HCT116 (cell line): ENCODE data around the gene AK3. TPM values are rescaled to one million over a fixed set of nuclear protein-coding genes. Genes with fewer than 3 reads are reported as not detected.
A peak's percentile ranks its signal among the peaks of the same experiment; 100 is the strongest.

ENCODE experiments used
- ATAC-seq: fragments of 200-7000 bp; cut with Tn5 transposase; 2 replicates; pipeline ENCODE4 v1.9.1; 2020; ENCODE audit warnings: mild to moderate bottlenecking, moderate library complexity
- BruUV-seq: library from RNA; stranded (reverse); fragments of 400-500 nt; replicated peaks from 2 replicates; lab custom pipeline; 2021; lab: Mats Ljungman, UMichigan
- CTCF ChIA-PET: fragments of 300-600 bp; sonication (Branson Sonifier 250); formaldehyde crosslinking; loops from one replicate; lab custom pipeline; 2021; ENCODE audit warnings: antibody characterized with exemption; lab: Charles Lee
- POLR2A ChIA-PET: fragments of 300-600, 350-600 bp; sonication (Branson Sonifier 250); formaldehyde crosslinking; loops from one replicate; lab custom pipeline; 2021; ENCODE audit warnings: antibody characterized with exemption; lab: Charles Lee
- RAD21 ChIA-PET, 2 experiments: fragments of 300-600 bp; sonication (Branson Sonifier 250); formaldehyde crosslinking; loops; one replicate each; lab custom pipeline; 2023; ENCODE audit warnings: low total read pairs in 2 of 2; ENCODE audit not compliant: uncharacterized antibody in 2 of 2, unreplicated experiment in 2 of 2, low non-redundant PET in 1 of 2; lab: Charles Lee
- DNase-seq: peaks from one replicate; pipeline ENCODE4 v3.0.0-alpha.2; 2010; ENCODE audit warnings: low read depth, low spot score
- H2AFZ ChIP-seq: fragments of 200-600 bp; shearing (Covaris generic), sonication (generic); 2 replicates; pipeline ENCODE4 v1.6.1; 2017; ENCODE audit warnings: low read depth, mixed run types, mixed read lengths, antibody characterized with exemption, low read length; ENCODE audit not compliant: poor library complexity, severe bottlenecking
- H3K27ac ChIP-seq: 2 replicates; pipeline ENCODE4 v1.5.1; 2012; ENCODE audit warnings: low read depth, low read length
- H3K27me3 ChIP-seq: fragments of 200-600 bp; sonication (generic); 2 replicates; pipeline ENCODE4 v1.6.1; 2016; ENCODE audit warnings: mixed run types, low read length, mixed read lengths; ENCODE audit not compliant: insufficient read depth
- H3K36me3 ChIP-seq, 2 experiments: fragments of 200-500 bp in 1 of 2; fragments of 200-600 bp in 1 of 2; sonication (Bioruptor generic) in 1 of 2; sonication (generic) in 1 of 2; 2 replicates each; pipeline versions ENCODE4 v1.5.1 to v1.6.1; 2014 to 2016; ENCODE audit warnings: low read length in 2 of 2, inconsistent platforms in 1 of 2, mixed read lengths in 1 of 2, mixed run types in 1 of 2; ENCODE audit not compliant: insufficient read depth in 2 of 2, control insufficient read depth in 1 of 2
- H3K4me1 ChIP-seq, 2 experiments: fragments of 200-600 bp in 1 of 2; sonication (generic) in 1 of 2; 2 replicates each; pipeline versions ENCODE4 v1.5.1 to v1.6.1; 2012 to 2017; ENCODE audit warnings: low read length in 2 of 2, inconsistent platforms in 1 of 2, mild to moderate bottlenecking in 1 of 2, mixed read lengths in 1 of 2, mixed run types in 1 of 2, moderate library complexity in 1 of 2; ENCODE audit not compliant: insufficient read depth in 2 of 2, control insufficient read depth in 1 of 2
- H3K4me2 ChIP-seq: fragments of 200-600 bp; sonication (generic); 2 replicates; pipeline ENCODE4 v1.6.1; 2017; ENCODE audit warnings: mixed run types, low read length, mixed read lengths
- H3K4me3 ChIP-seq, 2 experiments: fragments of 200-600 bp in 1 of 2; sonication (generic) in 1 of 2; replicated peaks in 1 of 2; 2 replicates each; pipeline ENCODE4 v1.5.1; 2011 to 2016; ENCODE audit warnings: low read length in 2 of 2, control low read depth in 1 of 2, low read depth in 1 of 2, mild to moderate bottlenecking in 1 of 2, mixed read lengths in 1 of 2, mixed run types in 1 of 2
- H3K79me2 ChIP-seq: fragments of 200-600 bp; sonication (generic); 2 replicates; pipeline ENCODE4 v1.6.1; 2017; ENCODE audit warnings: mild to moderate bottlenecking, mixed run types, low read length, moderate library complexity, mixed read lengths; ENCODE audit not compliant: insufficient read depth
- H3K9ac ChIP-seq: fragments of 200-600 bp; sonication (generic); 2 replicates; pipeline ENCODE4 v1.6.1; 2016; ENCODE audit warnings: low read length, mixed read lengths
- H3K9me2 ChIP-seq: fragments of 200-600 bp; sonication (generic), shearing (Covaris generic); 2 replicates; pipeline ENCODE4 v1.6.1; 2017; ENCODE audit warnings: mixed run types, mild to moderate bottlenecking, moderate library complexity; ENCODE audit not compliant: insufficient read depth
- H3K9me3 ChIP-seq, 2 experiments: fragments of 200-500 bp in 1 of 2; fragments of 200-600 bp in 1 of 2; sonication (Bioruptor generic) in 1 of 2; sonication (generic) in 1 of 2; 2 replicates each; pipeline ENCODE4 v1.6.1; 2014 to 2017; ENCODE audit warnings: low read length in 2 of 2, mixed read lengths in 2 of 2, inconsistent platforms in 1 of 2, low read depth in 1 of 2, mild to moderate bottlenecking in 1 of 2, mixed run types in 1 of 2, moderate library complexity in 1 of 2; ENCODE audit not compliant: control insufficient read depth in 1 of 2, insufficient read depth in 1 of 2
- H4K20me1 ChIP-seq: fragments of 200-600 bp; sonication (generic), shearing (Covaris generic); 2 replicates; pipeline ENCODE4 v1.6.1; 2017; ENCODE audit warnings: mixed run types, mild to moderate bottlenecking, moderate library complexity; ENCODE audit not compliant: insufficient read depth
- CEBPB ChIP-seq: IDR thresholded peaks from 2 replicates; pipeline ENCODE4 v1.6.1; 2012; ENCODE audit warnings: low read depth
- ELF1 ChIP-seq: IDR thresholded peaks from 2 replicates; pipeline ENCODE4 v1.6.1; 2012; ENCODE audit warnings: low read depth, borderline replicate concordance
- EZH2 ChIP-seq: fragments of 200-600 bp; sonication (generic); IDR thresholded peaks from 2 replicates; pipeline ENCODE4 v1.6.1; 2017; ENCODE audit warnings: antibody characterized with exemption, mixed run types
- EZH2phosphoT487 ChIP-seq: fragments of 200-600 bp; IDR thresholded peaks from 2 replicates; pipeline ENCODE4 v1.6.1; 2018; ENCODE audit warnings: antibody characterized with exemption, borderline replicate concordance
- MAX ChIP-seq: IDR thresholded peaks from 2 replicates; pipeline ENCODE4 v1.6.1; 2012
- POLR2A ChIP-seq: IDR thresholded peaks from 2 replicates; pipeline ENCODE4 v1.7.0; 2011; ENCODE audit warnings: borderline replicate concordance; ENCODE audit not compliant: insufficient read depth, insufficient read length; ENCODE audit errors: extremely low read depth
- POLR2AphosphoS5 ChIP-seq: IDR thresholded peaks from 2 replicates; pipeline ENCODE4 v1.6.1; 2011; ENCODE audit warnings: mild to moderate bottlenecking, low read depth, low read length, moderate library complexity
- RAD21 ChIP-seq: IDR thresholded peaks from 2 replicates; pipeline ENCODE4 v1.6.1; 2012; ENCODE audit warnings: low read depth, mild to moderate bottlenecking
- SIN3A ChIP-seq: IDR thresholded peaks from 2 replicates; pipeline ENCODE4 v1.6.1; 2012; ENCODE audit warnings: low read depth
- ZBTB33 ChIP-seq: IDR thresholded peaks from 2 replicates; pipeline ENCODE4 v1.6.1; 2011; ENCODE audit warnings: mild to moderate bottlenecking, low read length, moderate library complexity; ENCODE audit not compliant: insufficient replicate concordance; ENCODE audit errors: extremely low read depth
- intact Hi-C: fragments of 100-400 bp; cut with micrococcal nuclease; formaldehyde crosslinking; loops from 2 replicates; pipeline ENCODE4 v1.10.0; 2022
- total RNA-seq: library from RNA; stranded (reverse); gene quantifications from one replicate; pipeline ENCODE4 v1.2.1, GENCODE V29; 2021; ENCODE audit not compliant: unreplicated experiment

The AK3 gene
- total RNA-seq, 1 experiment from 2014 or later, result 43.0 TPM

GRCh38 chr9:4677392-4677791 lies 63.6 kb downstream of the AK3 start:
- Histone ChIP-seq H3K36me3 (no peaks in the 10 kb centered on the region), H3K4me2 (peak overlapping the region; percentile 91; the same call in 1 of the 2 replicates), H3K9me3 (no peaks in the 10 kb centered on the region), H3K4me3 (no peak overlapping the region), H3K9ac (no peak overlapping the region), H3K9me2 (no peaks in the 10 kb centered on the region), H3K4me1 (peaks cover 15 to 23% of the 10 kb centered on the region in 2 experiments), H2AFZ (no peak overlapping the region), H3K27me3 (no peaks in the 10 kb centered on the region), H3K27ac (no peak overlapping the region), H4K20me1 (no peaks in the 10 kb centered on the region), H3K79me2 (peaks cover 27% of the 10 kb centered on the region)
- intact Hi-C loops, result no loop called here
- DNase-seq, result no peak
- CTCF ChIA-PET, result no interaction called here
- no TSS peak for BruUV-seq
- POLR2A ChIA-PET, result no interaction called here
- RAD21 ChIA-PET, result no interaction called here
- TF ChIP-seq RAD21 (no peak), POLR2A (no peak), EZH2 (no peak), SIN3A (no peak)
- ATAC-seq, result no peak

GRCh38 chr9:4674783-4675182 lies 66.2 kb downstream of the AK3 start:
- TF ChIP-seq ZBTB33 (no peak), CEBPB (no peak), MAX (no peak), POLR2AphosphoS5 (no peak), ELF1 (no peak), SIN3A (no peak), EZH2 (no peak), EZH2phosphoT487 (no peak)
- Histone ChIP-seq H3K4me3 (no peak overlapping the region), H4K20me1 (no peaks in the 10 kb centered on the region), H2AFZ (no peak overlapping the region), H3K4me1 (peaks cover 9 to 11% of the 10 kb centered on the region in 2 experiments), H3K27me3 (no peaks in the 10 kb centered on the region), H3K36me3 (no peaks in the 10 kb centered on the region), H3K79me2 (peaks cover 2% of the 10 kb centered on the region; the same call in 1 of the 2 replicates), H3K9ac (no peak overlapping the region), H3K4me2 (no peak overlapping the region), H3K27ac (no peak overlapping the region), H3K9me2 (no peaks in the 10 kb centered on the region), H3K9me3 (no peaks in the 10 kb centered on the region)
- ATAC-seq (no peak), DNase-seq (no peak)
- RAD21 ChIA-PET, result no interaction called here
- CTCF ChIA-PET, result no interaction called here
- BruUV-seq, result no TSS peak
- POLR2A ChIA-PET, result interaction anchor here (1.4 kb wide), 1 partner anchor 9 kb away, joined by 3 read pairs; no protein-coding TSS in a partner anchor
- intact Hi-C loops, result no loop called here
